Measurements from ENCODE around the gene HOXB8.

HOXB8 gene

GRCh38 chr17:48615047-48615962 lies at the start of gene HOXB8:
HOXB8 (minus strand) TSS chr17:48615292; CDS start chr17:48614704, 588 bp downstream.
- no peak within 1 kb of the TSS for H3K4me3 Mint-ChIP-seq
- no peak within 1 kb of the TSS for H3K27ac Mint-ChIP-seq
- intact Hi-C loops (cut with micrococcal nuclease), result loop anchor here (10.0 kb wide), 1 partner anchor 591 kb away; no protein-coding TSS in a partner anchor
- H3K27me3 Mint-ChIP-seq, result peaks cover 97% of the 10 kb centered on the region
- H3K9me3 Mint-ChIP-seq, result no peaks in the 10 kb centered on the region
- peaks cover 42% of the 10 kb centered on the region for H3K4me1 Mint-ChIP-seq (ENCODE audit: low read depth)
- no peaks in the 10 kb centered on the region for H3K36me3 Mint-ChIP-seq (ENCODE audit: low read depth)

- H3K27me3 Mint-ChIP-seq, result peaks cover 40% of the 10 kb centered on the region
- no peaks in the 10 kb centered on the region for H3K36me3 Mint-ChIP-seq (ENCODE audit: low read depth)
- H3K9me3 Mint-ChIP-seq, result no peaks in the 10 kb centered on the region
- H3K27ac Mint-ChIP-seq, result no peak overlapping the region
- intact Hi-C loops (cut with micrococcal nuclease), result no loop called here
- H3K4me1 Mint-ChIP-seq (ENCODE audit: low read depth), result no peaks in the 10 kb centered on the region
- H3K4me3 Mint-ChIP-seq, result no peak overlapping the region
Measured at GRCh38 chr17:48663134-48663924, 48.2 kb upstream of the HOXB8 start.

GRCh38 chr17:48655913-48656312 lies 40.8 kb upstream of the HOXB8 start:
- H3K36me3 Mint-ChIP-seq (ENCODE audit: low read depth), result no peaks in the 10 kb centered on the region
- intact Hi-C loops (cut with micrococcal nuclease), result no loop called here
- H3K27me3 Mint-ChIP-seq, result peaks cover 45% of the 10 kb centered on the region
- no peak overlapping the region for H3K4me3 Mint-ChIP-seq
- no peak overlapping the region for H3K27ac Mint-ChIP-seq
- H3K9me3 Mint-ChIP-seq, result no peaks in the 10 kb centered on the region
- no peaks in the 10 kb centered on the region for H3K4me1 Mint-ChIP-seq (ENCODE audit: low read depth)

- intact Hi-C loops (cut with micrococcal nuclease), result no loop called here
- Mint-ChIP-seq H3K27ac (no peak overlapping the region), H3K27me3 (peaks cover 70% of the 10 kb centered on the region), H3K4me3 (no peak overlapping the region), H3K36me3 (ENCODE audit: low read depth) (no peaks in the 10 kb centered on the region), H3K9me3 (no peaks in the 10 kb centered on the region), H3K4me1 (ENCODE audit: low read depth) (peaks cover 15% of the 10 kb centered on the region)
Measured at GRCh38 chr17:48649741-48650140, 34.6 kb upstream of the HOXB8 start.

- Mint-ChIP-seq H3K27me3 (peaks cover 83% of the 10 kb centered on the region), H3K4me1 (ENCODE audit: low read depth) (peaks cover 15% of the 10 kb centered on the region)
Measured at GRCh38 chr17:48647963-48648245, 32.8 kb upstream of the HOXB8 start.

GRCh38 chr17:48647103-48647962 lies 32.2 kb upstream of the HOXB8 start:
- intact Hi-C loops (cut with micrococcal nuclease), result no loop called here
- H3K27me3 Mint-ChIP-seq, result peaks cover 87% of the 10 kb centered on the region
- peaks cover 18% of the 10 kb centered on the region for H3K4me1 Mint-ChIP-seq (ENCODE audit: low read depth)
- no peaks in the 10 kb centered on the region for H3K9me3 Mint-ChIP-seq
- no peaks in the 10 kb centered on the region for H3K36me3 Mint-ChIP-seq (ENCODE audit: low read depth)
- peak overlapping the region; percentile 72 for H3K4me3 Mint-ChIP-seq
- H3K27ac Mint-ChIP-seq, result peak overlapping the region; percentile 13

More at GRCh38 chr17:48647963-48648245, 32.8 kb upstream of the HOXB8 start:
- Mint-ChIP-seq H3K36me3 (ENCODE audit: low read depth) (no peaks in the 10 kb centered on the region), H3K4me3 (peak overlapping the region; percentile 72), H3K9me3 (no peaks in the 10 kb centered on the region), H3K27ac (no peak overlapping the region)
- intact Hi-C loops (cut with micrococcal nuclease), result no loop called here

GRCh38 chr17:48646183-48647102 lies 31.4 kb upstream of the HOXB8 start:
- Mint-ChIP-seq H3K27ac (peak overlapping the region; percentile 13), H3K4me1 (ENCODE audit: low read depth) (peaks cover 22% of the 10 kb centered on the region), H3K36me3 (ENCODE audit: low read depth) (no peaks in the 10 kb centered on the region), H3K27me3 (peaks cover 92% of the 10 kb centered on the region), H3K4me3 (peak overlapping the region; percentile 72), H3K9me3 (no peaks in the 10 kb centered on the region)
- intact Hi-C loops (cut with micrococcal nuclease), result no loop called here

GRCh38 chr17:48645639-48646182 lies 30.6 kb upstream of the HOXB8 start:
- Mint-ChIP-seq H3K9me3 (no peaks in the 10 kb centered on the region), H3K4me1 (ENCODE audit: low read depth) (peaks cover 25% of the 10 kb centered on the region), H3K27ac (no peak overlapping the region), H3K36me3 (ENCODE audit: low read depth) (no peaks in the 10 kb centered on the region), H3K4me3 (no peak overlapping the region), H3K27me3 (peaks cover 93% of the 10 kb centered on the region)
- intact Hi-C loops (cut with micrococcal nuclease), result no loop called here

GRCh38 chr17:48644910-48645557 lies 29.9 kb upstream of the HOXB8 start:
- H3K4me1 Mint-ChIP-seq (ENCODE audit: low read depth), result peaks cover 25% of the 10 kb centered on the region
- H3K27ac Mint-ChIP-seq, result no peak overlapping the region
- intact Hi-C loops (cut with micrococcal nuclease), result no loop called here
- no peaks in the 10 kb centered on the region for H3K36me3 Mint-ChIP-seq (ENCODE audit: low read depth)
- H3K9me3 Mint-ChIP-seq, result no peaks in the 10 kb centered on the region
- H3K27me3 Mint-ChIP-seq, result peaks cover 93% of the 10 kb centered on the region
- H3K4me3 Mint-ChIP-seq, result no peak overlapping the region

- H3K4me3 Mint-ChIP-seq, result no peak overlapping the region
- H3K4me1 Mint-ChIP-seq (ENCODE audit: low read depth), result peaks cover 25% of the 10 kb centered on the region
- no peak overlapping the region for H3K27ac Mint-ChIP-seq
- H3K27me3 Mint-ChIP-seq, result peaks cover 94% of the 10 kb centered on the region
- intact Hi-C loops (cut with micrococcal nuclease), result no loop called here
- H3K36me3 Mint-ChIP-seq (ENCODE audit: low read depth), result no peaks in the 10 kb centered on the region
- H3K9me3 Mint-ChIP-seq, result no peaks in the 10 kb centered on the region
Measured at GRCh38 chr17:48644159-48644558, 29.1 kb upstream of the HOXB8 start.

GRCh38 chr17:48643697-48644012 lies 28.6 kb upstream of the HOXB8 start:
- H3K4me1 Mint-ChIP-seq (ENCODE audit: low read depth), result peaks cover 25% of the 10 kb centered on the region
- no peak overlapping the region for H3K4me3 Mint-ChIP-seq
- intact Hi-C loops (cut with micrococcal nuclease), result no loop called here
- no peaks in the 10 kb centered on the region for H3K9me3 Mint-ChIP-seq
- H3K27me3 Mint-ChIP-seq, result peaks cover 95% of the 10 kb centered on the region
- no peak overlapping the region for H3K27ac Mint-ChIP-seq
- no peaks in the 10 kb centered on the region for H3K36me3 Mint-ChIP-seq (ENCODE audit: low read depth)

- no peaks in the 10 kb centered on the region for H3K9me3 Mint-ChIP-seq
- H3K27ac Mint-ChIP-seq, result no peak overlapping the region
- H3K4me1 Mint-ChIP-seq (ENCODE audit: low read depth), result peaks cover 25% of the 10 kb centered on the region
- intact Hi-C loops (cut with micrococcal nuclease), result no loop called here
- no peak overlapping the region for H3K4me3 Mint-ChIP-seq
- peaks cover 94% of the 10 kb centered on the region for H3K27me3 Mint-ChIP-seq
- no peaks in the 10 kb centered on the region for H3K36me3 Mint-ChIP-seq (ENCODE audit: low read depth)
Measured at GRCh38 chr17:48642843-48643696, 28.0 kb upstream of the HOXB8 start.
